ENCODE results near the gene C1QTNF12.

DNA sequence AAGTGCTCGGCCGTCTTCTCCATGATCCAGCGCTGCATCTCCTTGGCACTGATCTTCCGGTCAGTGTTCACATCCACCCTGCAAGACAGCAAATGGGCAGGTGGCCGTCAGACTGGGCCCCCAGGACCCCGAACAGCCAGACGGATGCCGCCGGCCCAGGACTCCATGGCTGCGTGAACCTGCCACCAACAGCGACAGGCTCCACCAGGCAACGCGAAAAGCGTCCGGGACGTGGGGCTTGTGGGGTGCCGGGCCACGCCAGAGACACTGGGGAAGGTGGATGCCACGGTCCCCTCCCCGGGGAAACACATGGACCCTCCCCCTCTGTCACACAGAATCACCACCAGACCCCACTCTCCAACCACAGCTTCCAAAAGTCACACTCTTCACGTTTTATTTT, 22.6 kb downstream of the C1QTNF12 start:
- TF ChIP-seq, protein P1, sequence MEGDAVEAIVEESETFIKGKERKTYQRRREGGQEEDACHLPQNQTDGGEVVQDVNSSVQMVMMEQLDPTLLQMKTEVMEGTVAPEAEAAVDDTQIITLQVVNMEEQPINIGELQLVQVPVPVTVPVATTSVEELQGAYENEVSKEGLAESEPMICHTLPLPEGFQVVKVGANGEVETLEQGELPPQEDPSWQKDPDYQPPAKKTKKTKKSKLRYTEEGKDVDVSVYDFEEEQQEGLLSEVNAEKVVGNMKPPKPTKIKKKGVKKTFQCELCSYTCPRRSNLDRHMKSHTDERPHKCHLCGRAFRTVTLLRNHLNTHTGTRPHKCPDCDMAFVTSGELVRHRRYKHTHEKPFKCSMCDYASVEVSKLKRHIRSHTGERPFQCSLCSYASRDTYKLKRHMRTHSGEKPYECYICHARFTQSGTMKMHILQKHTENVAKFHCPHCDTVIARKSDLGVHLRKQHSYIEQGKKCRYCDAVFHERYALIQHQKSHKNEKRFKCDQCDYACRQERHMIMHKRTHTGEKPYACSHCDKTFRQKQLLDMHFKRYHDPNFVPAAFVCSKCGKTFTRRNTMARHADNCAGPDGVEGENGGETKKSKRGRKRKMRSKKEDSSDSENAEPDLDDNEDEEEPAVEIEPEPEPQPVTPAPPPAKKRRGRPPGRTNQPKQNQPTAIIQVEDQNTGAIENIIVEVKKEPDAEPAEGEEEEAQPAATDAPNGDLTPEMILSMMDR (IDR thresholded peaks at IDR 0.05; ENCODE audit: poor library complexity, severe bottlenecking), result no peak
- no peak for TF ChIP-seq POLR2AphosphoS5 (IDR thresholded peaks at IDR 0.05)

Measured in neural cell (in vitro differentiated cells).